Fibroblast of skin of left quadriceps (primary cell): ENCODE measurements around the gene CACNA1S.

Experiments used
- DNase-seq, 2 experiments: peaks; one replicate each; pipeline ENCODE4 v3.0.0-alpha.2; 2013; ENCODE audit warnings: low read depth in 2 of 2

Gene CACNA1S

GRCh38 chr1:201032408-201032807, 79.8 kb downstream of the CACNA1S start:
- DNase-seq = no peak

- DNase-seq = no peak
Measured at GRCh38 chr1:201028461-201028889, 83.8 kb downstream of the CACNA1S start.

GRCh38 chr1:201026836-201027235, 85.4 kb downstream of the CACNA1S start:
- no peak for DNase-seq

GRCh38 chr1:201026234-201026633, 86.0 kb downstream of the CACNA1S start:
- no peak for DNase-seq

GRCh38 chr1:201025571-201026002, 86.6 kb downstream of the CACNA1S start:
- DNase-seq = peak in 1 of 2 experiments; percentile 16

GRCh38 chr1:201024625-201024998, 87.6 kb downstream of the CACNA1S start:
- no peak for DNase-seq

- DNase-seq = no peak
Measured at GRCh38 chr1:201023920-201024624, 88.2 kb downstream of the CACNA1S start.

- DNase-seq = peak; percentile 39 to 49
Measured at GRCh38 chr1:201023517-201023902, 88.7 kb downstream of the CACNA1S start, which contains the start of gene KIF21B. KIF21B (minus strand) TSS chr1:201023714; CDS start chr1:201023383, 331 bp downstream.

- no peak for DNase-seq
Measured at GRCh38 chr1:201022820-201023516, 89.3 kb downstream of the CACNA1S start.

GRCh38 chr1:201022493-201022819, 89.8 kb downstream of the CACNA1S start:
- DNase-seq = no peak

- DNase-seq = no peak
Measured at GRCh38 chr1:201021630-201022492, 90.4 kb downstream of the CACNA1S start.

- no peak for DNase-seq
Measured at GRCh38 chr1:201020721-201021629, 91.3 kb downstream of the CACNA1S start.

GRCh38 chr1:201020040-201020591, 92.1 kb downstream of the CACNA1S start:
- DNase-seq = no peak

GRCh38 chr1:201019321-201019977, 92.8 kb downstream of the CACNA1S start:
- peak in 1 of 2 experiments; percentile 24 for DNase-seq

- no peak for DNase-seq
Measured at GRCh38 chr1:201017828-201018163, 94.4 kb downstream of the CACNA1S start.

- DNase-seq = no peak
Measured at GRCh38 chr1:201016943-201017827, 95.0 kb downstream of the CACNA1S start.

- DNase-seq = no peak
Measured at GRCh38 chr1:201016211-201016651, 96.0 kb downstream of the CACNA1S start.

- no peak for DNase-seq
Measured at GRCh38 chr1:201015551-201016091, 96.6 kb downstream of the CACNA1S start.

GRCh38 chr1:201014816-201015200, 97.4 kb downstream of the CACNA1S start:
- no peak for DNase-seq
